22Rv1 (cell line): ENCODE results near the gene TBC1D3B.
"Not testable (repeated sequence)": the region's sequence is repeated elsewhere in the genome, so short reads cannot be mapped to it uniquely, and the experiment has no call there.

Experiments
- ZFX ChIP-seq: fragments of 450-650 bp; IDR thresholded peaks from 2 replicates; pipeline ENCODE4 v1.6.1; 2017; ENCODE audit warnings: antibody characterized with exemption, borderline replicate concordance
- TF ChIP-seq, protein P1 (sequence below): fragments of 450-650 bp; IDR thresholded peaks from 2 replicates; pipeline ENCODE4 v1.5.1; 2017; ENCODE audit warnings: mild to moderate bottlenecking

DNA sequence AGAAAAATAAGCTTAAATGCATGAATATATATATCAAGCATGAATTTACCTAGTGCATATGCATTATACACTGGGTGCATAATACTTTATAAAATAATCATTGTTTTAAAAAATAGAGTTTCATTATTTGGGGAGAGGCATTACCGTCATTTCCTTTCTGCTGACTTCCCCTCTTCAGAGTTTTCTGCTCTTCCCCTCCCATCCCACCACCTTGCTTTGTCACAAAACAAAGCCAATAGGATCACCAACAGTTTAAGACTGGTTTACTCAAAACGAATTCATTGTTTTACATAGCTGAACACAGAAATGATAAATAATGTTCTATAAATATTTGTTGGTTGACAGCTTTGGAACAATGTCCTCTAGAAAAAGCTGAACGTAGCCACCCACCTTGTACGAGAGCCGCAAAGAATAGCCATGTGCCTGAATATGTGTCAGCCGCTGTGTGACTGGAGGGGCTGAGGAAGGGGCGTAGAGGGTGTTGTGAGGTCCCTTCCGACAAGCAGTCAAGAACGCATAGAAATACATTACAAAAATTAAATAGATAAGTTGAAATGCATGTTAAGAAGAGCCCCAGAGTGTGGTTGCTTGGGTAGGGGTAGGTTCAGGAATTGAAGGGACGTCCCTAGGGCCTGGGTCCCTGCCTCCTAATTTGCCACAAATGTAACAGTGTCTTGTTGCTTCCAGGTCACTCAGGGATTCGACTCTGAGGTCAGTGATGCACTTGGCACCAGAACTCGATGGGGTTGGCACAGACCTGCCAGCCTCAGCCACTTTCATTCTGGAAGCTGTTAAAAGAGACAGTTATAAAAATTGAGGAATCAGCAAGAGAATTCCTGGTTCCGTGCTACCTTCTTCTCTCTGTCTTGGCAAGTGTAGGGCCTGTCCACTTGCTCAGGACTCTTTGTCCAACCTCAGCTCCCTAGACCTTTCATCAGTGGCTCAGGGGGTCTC is 10.7 kb upstream of the TBC1D3B start:
- TF ChIP-seq, protein P1, sequence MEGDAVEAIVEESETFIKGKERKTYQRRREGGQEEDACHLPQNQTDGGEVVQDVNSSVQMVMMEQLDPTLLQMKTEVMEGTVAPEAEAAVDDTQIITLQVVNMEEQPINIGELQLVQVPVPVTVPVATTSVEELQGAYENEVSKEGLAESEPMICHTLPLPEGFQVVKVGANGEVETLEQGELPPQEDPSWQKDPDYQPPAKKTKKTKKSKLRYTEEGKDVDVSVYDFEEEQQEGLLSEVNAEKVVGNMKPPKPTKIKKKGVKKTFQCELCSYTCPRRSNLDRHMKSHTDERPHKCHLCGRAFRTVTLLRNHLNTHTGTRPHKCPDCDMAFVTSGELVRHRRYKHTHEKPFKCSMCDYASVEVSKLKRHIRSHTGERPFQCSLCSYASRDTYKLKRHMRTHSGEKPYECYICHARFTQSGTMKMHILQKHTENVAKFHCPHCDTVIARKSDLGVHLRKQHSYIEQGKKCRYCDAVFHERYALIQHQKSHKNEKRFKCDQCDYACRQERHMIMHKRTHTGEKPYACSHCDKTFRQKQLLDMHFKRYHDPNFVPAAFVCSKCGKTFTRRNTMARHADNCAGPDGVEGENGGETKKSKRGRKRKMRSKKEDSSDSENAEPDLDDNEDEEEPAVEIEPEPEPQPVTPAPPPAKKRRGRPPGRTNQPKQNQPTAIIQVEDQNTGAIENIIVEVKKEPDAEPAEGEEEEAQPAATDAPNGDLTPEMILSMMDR: not testable (repeated sequence)
- not testable (repeated sequence) for TF ChIP-seq ZFX
